ENCODE measurements around the gene DCTN3.

DNA sequence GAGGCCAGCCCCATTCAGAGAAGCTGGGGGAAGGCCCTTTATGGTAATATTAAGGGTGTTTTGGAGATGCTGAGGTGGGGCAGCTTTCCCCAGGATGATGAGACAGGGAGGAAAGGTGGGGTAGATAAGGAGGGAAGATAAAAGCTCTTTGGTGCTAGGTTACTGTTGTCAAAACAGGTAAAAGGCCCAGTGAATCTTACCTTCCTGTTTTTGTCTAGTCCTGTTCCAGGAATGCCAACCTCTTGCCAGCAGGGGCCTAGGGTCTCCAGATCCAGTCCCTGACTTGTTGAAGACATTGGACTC is 43.0 kb upstream of the DCTN3 start:
- TF ChIP-seq CTCF (IDR thresholded peaks at IDR 0.05), result no peak
- TF ChIP-seq CREM (CRISPR knock-in tag; IDR thresholded peaks at IDR 0.05), result no peak
- no peak for TF ChIP-seq SP1 (CRISPR knock-in tag; conservative IDR thresholded peaks at IDR 0.05)
- no peak for TF ChIP-seq ELF4 (CRISPR knock-in tag; IDR thresholded peaks at IDR 0.05; ENCODE audit: low read depth)
- TF ChIP-seq TEAD4 (CRISPR knock-in tag; IDR thresholded peaks at IDR 0.05), result no peak
- TF ChIP-seq ESRRA (CRISPR knock-in tag; IDR thresholded peaks at IDR 0.05; ENCODE audit: borderline replicate concordance), result no peak
- TF ChIP-seq MXD4 (CRISPR knock-in tag; IDR thresholded peaks at IDR 0.05; ENCODE audit: borderline replicate concordance), result no peak
- TF ChIP-seq, protein P1, sequence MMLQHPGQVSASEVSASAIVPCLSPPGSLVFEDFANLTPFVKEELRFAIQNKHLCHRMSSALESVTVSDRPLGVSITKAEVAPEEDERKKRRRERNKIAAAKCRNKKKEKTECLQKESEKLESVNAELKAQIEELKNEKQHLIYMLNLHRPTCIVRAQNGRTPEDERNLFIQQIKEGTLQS (CRISPR knock-in tag; conservative IDR thresholded peaks at IDR 0.05), result no peak
- TF ChIP-seq ATF2 (CRISPR knock-in tag; IDR thresholded peaks at IDR 0.05; ENCODE audit: borderline replicate concordance, low read depth), result no peak
- TF ChIP-seq CBFB (CRISPR knock-in tag; IDR thresholded peaks at IDR 0.05; ENCODE audit: low read depth), result no peak
- TF ChIP-seq, protein P2, sequence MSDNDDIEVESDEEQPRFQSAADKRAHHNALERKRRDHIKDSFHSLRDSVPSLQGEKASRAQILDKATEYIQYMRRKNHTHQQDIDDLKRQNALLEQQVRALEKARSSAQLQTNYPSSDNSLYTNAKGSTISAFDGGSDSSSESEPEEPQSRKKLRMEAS (CRISPR knock-in tag; IDR thresholded peaks at IDR 0.05), result no peak
